HEK293 (cell line): ENCODE measurements around the gene PPRC1.

Experiments used
- KLF7 ChIP-seq: fragments of 450-650 bp; formaldehyde crosslinking; IDR thresholded peaks from 2 replicates; pipeline ENCODE4 v1.5.1; 2016; ENCODE audit warnings: missing biosample characterization, missing genetic modification characterization, borderline replicate concordance
- SP2 ChIP-seq: fragments of 450-650 bp; formaldehyde crosslinking; IDR thresholded peaks from 2 replicates; pipeline ENCODE4 v1.5.1; 2016; ENCODE audit warnings: missing biosample characterization, missing genetic modification characterization
- TRIM28 ChIP-seq: IDR thresholded peaks from 2 replicates; pipeline ENCODE4 v1.6.1; 2011; ENCODE audit warnings: low read length, control low read depth, borderline replicate concordance
- WT1 ChIP-seq: fragments of 450-650 bp; formaldehyde crosslinking; IDR thresholded peaks from 2 replicates; pipeline ENCODE4 v1.5.1; 2016; ENCODE audit warnings: missing biosample characterization, missing genetic modification characterization
- YY1 ChIP-seq: fragments of 450-650 bp; formaldehyde crosslinking; IDR thresholded peaks from 2 replicates; pipeline ENCODE4 v1.5.1; 2018; ENCODE audit warnings: missing biosample characterization, missing genetic modification characterization
- ZNF335 ChIP-seq: fragments of 450-650 bp; formaldehyde crosslinking; conservative IDR thresholded peaks from 2 replicates; pipeline ENCODE4 v1.5.1; 2016; ENCODE audit warnings: missing biosample characterization, missing genetic modification characterization
- ZNF341 ChIP-seq: fragments of 450-650 bp; formaldehyde crosslinking; IDR thresholded peaks from 2 replicates; pipeline ENCODE4; 2016; ENCODE audit warnings: low read depth, missing biosample characterization, missing genetic modification characterization
- ZNF366 ChIP-seq: fragments of 450-650 bp; formaldehyde crosslinking; conservative IDR thresholded peaks from 2 replicates; pipeline ENCODE4 v1.5.1; 2016; ENCODE audit warnings: missing biosample characterization, missing genetic modification characterization
- ZNF624 ChIP-seq: fragments of 450-650 bp; formaldehyde crosslinking; IDR thresholded peaks from 2 replicates; pipeline ENCODE4 v1.5.1; 2017; ENCODE audit warnings: missing biosample characterization, missing genetic modification characterization
- ZNF654 ChIP-seq: fragments of 450-650 bp; formaldehyde crosslinking; IDR thresholded peaks from 2 replicates; pipeline ENCODE4 v1.5.1; 2016; ENCODE audit warnings: low read depth, missing biosample characterization, missing genetic modification characterization
- ZNF785 ChIP-seq: fragments of 450-650 bp; formaldehyde crosslinking; IDR thresholded peaks from 2 replicates; pipeline ENCODE4 v1.5.1; 2016; ENCODE audit warnings: missing biosample characterization, missing genetic modification characterization
- ZNF792 ChIP-seq: fragments of 450-650 bp; formaldehyde crosslinking; IDR thresholded peaks from 2 replicates; pipeline ENCODE4 v1.5.1; 2016; ENCODE audit warnings: missing biosample characterization, missing genetic modification characterization
- TF ChIP-seq, protein P1 (sequence below): fragments of 450-650 bp; formaldehyde crosslinking; IDR thresholded peaks from 2 replicates; pipeline ENCODE4 v1.5.1; 2016; ENCODE audit warnings: missing biosample characterization, missing genetic modification characterization
- TF ChIP-seq, protein P2 (sequence below): fragments of 450-650 bp; formaldehyde crosslinking; IDR thresholded peaks from 2 replicates; pipeline ENCODE4 v1.5.1; 2016; ENCODE audit warnings: missing biosample characterization, missing genetic modification characterization
- TF ChIP-seq, protein P3 (sequence below): sonication (generic); formaldehyde crosslinking; IDR thresholded peaks from 2 replicates; pipeline ENCODE4 v1.8.1; 2022; ENCODE audit warnings: mild to moderate bottlenecking, moderate library complexity, missing genetic modification reagents
- TF ChIP-seq, protein P4 (sequence below): fragments of 450-650 bp; formaldehyde crosslinking; IDR thresholded peaks from 2 replicates; pipeline ENCODE4 v1.5.1; 2016; ENCODE audit warnings: missing biosample characterization, missing genetic modification characterization
- TF ChIP-seq, protein P5 (sequence below): fragments of 450-650 bp; formaldehyde crosslinking; IDR thresholded peaks from 2 replicates; pipeline ENCODE4 v1.5.1; 2016; ENCODE audit warnings: missing biosample characterization, missing genetic modification characterization
- TF ChIP-seq, protein P6 (sequence below): fragments of 450-650 bp; formaldehyde crosslinking; IDR thresholded peaks from 2 replicates; pipeline ENCODE4 v1.5.1; 2016; ENCODE audit warnings: missing biosample characterization, missing genetic modification characterization, low read depth
- TF ChIP-seq, protein P7 (sequence below): fragments of 450-650 bp; formaldehyde crosslinking; IDR thresholded peaks from 2 replicates; pipeline ENCODE4 v1.5.1; 2016; ENCODE audit warnings: missing biosample characterization, missing genetic modification characterization

The PPRC1 gene

DNA sequence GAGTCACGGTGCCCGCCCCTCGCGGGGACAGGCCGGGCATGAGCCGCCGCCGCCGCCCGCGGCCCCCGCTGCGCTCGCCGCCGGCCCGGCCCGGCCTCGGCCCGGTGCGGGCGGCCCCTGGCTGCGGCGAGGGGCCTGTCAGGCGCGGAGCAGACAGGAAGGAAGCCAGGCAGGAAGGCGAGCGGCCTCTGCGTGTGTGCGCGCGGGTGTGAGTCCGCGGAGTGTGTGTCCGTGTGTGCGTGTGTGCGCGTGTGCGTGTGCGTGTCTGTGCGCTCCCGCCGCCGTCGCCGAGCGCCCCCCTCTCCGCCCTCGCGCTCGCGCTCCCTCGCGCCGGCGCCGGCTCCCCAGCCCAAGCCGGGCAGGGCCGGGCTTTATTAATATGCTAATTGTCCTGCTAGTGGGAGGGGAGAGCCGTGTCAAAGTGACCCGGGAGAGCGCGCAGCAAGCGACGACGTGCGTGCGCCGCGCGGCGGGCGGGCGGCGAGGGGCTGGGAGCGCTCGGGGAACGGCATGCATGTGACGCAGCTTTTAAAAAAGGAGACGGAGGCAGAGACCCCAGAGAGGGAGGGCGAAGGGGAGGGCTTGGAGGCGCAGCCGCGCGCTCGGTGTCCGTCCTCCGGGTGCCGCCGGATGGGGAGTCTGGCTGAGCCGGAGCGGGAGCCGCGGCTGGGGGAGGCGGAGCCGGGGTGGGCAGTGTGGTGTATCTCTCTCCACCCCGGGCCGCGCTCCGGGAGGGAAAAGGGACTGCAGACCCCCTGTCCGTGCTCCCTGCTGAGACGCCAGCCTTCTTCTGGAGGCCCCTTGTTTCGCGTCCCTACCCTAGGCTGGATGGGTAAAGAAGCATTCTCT lies 12.5 kb upstream of the PPRC1 start, which contains the start of gene LDB1 (continued):
- TF ChIP-seq, protein P1, sequence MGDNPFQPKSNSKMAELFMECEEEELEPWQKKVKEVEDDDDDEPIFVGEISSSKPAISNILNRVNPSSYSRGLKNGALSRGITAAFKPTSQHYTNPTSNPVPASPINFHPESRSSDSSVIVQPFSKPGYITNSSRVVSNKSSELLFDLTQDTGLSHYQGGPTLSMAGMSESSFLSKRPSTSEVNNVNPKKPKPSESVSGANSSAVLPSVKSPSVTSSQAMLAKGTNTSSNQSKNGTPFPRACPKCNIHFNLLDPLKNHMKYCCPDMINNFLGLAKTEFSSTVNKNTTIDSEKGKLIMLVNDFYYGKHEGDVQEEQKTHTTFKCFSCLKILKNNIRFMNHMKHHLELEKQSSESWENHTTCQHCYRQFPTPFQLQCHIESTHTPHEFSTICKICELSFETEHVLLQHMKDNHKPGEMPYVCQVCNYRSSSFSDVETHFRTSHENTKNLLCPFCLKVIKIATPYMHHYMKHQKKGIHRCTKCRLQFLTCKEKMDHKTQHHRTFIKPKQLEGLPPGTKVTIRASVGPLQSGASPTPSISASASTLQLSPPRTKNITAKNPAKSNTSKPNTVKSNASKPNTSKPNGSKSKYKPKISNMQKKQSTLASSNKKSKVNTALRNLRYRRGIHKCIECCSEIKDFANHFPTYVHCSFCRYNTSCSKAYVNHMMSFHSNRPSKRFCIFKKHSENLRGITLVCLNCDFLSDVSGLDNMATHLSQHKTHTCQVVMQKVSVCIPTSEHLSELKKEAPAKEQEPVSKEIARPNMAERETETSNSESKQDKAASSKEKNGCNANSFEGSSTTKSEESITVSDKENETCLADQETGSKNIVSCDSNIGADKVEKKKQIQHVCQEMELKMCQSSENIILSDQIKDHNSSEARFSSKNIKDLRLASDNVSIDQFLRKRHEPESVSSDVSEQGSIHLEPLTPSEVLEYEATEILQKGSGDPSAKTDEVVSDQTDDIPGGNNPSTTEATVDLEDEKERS (tag by site-specific recombination): no peak
- TF ChIP-seq ZNF654 (tag by site-specific recombination): no peak
- TF ChIP-seq, protein P2, sequence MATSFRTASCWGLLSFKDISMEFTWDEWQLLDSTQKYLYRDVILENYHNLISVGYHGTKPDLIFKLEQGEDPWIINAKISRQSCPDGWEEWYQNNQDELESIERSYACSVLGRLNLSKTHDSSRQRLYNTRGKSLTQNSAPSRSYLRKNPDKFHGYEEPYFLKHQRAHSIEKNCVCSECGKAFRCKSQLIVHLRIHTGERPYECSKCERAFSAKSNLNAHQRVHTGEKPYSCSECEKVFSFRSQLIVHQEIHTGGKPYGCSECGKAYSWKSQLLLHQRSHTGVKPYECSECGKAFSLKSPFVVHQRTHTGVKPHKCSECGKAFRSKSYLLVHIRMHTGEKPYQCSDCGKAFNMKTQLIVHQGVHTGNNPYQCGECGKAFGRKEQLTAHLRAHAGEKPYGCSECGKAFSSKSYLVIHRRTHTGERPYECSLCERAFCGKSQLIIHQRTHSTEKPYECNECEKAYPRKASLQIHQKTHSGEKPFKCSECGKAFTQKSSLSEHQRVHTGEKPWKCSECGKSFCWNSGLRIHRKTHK (tag by site-specific recombination): no peak
- TF ChIP-seq, protein P3, sequence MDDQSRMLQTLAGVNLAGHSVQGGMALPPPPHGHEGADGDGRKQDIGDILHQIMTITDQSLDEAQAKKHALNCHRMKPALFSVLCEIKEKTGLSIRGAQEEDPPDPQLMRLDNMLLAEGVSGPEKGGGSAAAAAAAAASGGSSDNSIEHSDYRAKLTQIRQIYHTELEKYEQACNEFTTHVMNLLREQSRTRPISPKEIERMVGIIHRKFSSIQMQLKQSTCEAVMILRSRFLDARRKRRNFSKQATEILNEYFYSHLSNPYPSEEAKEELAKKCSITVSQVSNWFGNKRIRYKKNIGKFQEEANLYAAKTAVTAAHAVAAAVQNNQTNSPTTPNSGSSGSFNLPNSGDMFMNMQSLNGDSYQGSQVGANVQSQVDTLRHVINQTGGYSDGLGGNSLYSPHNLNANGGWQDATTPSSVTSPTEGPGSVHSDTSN (CRISPR knock-in tag): no peak
- TF ChIP-seq KLF7 (tag by site-specific recombination): no peak
- no peak for TF ChIP-seq TRIM28
- TF ChIP-seq SP2: peak; percentile 85
- peak; percentile 72 for TF ChIP-seq WT1 (tag by site-specific recombination)
- TF ChIP-seq ZNF366 (tag by site-specific recombination): no peak
- peak; percentile 56 for TF ChIP-seq ZNF335 (tag by site-specific recombination)
- no peak for TF ChIP-seq ZNF785
- TF ChIP-seq, protein P4, sequence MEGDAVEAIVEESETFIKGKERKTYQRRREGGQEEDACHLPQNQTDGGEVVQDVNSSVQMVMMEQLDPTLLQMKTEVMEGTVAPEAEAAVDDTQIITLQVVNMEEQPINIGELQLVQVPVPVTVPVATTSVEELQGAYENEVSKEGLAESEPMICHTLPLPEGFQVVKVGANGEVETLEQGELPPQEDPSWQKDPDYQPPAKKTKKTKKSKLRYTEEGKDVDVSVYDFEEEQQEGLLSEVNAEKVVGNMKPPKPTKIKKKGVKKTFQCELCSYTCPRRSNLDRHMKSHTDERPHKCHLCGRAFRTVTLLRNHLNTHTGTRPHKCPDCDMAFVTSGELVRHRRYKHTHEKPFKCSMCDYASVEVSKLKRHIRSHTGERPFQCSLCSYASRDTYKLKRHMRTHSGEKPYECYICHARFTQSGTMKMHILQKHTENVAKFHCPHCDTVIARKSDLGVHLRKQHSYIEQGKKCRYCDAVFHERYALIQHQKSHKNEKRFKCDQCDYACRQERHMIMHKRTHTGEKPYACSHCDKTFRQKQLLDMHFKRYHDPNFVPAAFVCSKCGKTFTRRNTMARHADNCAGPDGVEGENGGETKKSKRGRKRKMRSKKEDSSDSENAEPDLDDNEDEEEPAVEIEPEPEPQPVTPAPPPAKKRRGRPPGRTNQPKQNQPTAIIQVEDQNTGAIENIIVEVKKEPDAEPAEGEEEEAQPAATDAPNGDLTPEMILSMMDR (tag by site-specific recombination): no peak; the same call in 1 of the 2 replicates
- TF ChIP-seq, protein P5, sequence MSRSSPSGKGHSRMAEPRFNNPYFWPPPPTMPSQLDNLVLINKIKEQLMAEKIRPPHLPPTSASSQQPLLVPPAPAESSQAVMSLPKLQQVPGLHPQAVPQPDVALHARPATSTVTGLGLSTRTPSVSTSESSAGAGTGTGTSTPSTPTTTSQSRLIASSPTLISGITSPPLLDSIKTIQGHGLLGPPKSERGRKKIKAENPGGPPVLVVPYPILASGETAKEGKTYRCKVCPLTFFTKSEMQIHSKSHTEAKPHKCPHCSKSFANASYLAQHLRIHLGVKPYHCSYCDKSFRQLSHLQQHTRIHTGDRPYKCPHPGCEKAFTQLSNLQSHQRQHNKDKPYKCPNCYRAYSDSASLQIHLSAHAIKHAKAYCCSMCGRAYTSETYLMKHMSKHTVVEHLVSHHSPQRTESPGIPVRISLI (tag by site-specific recombination): no peak
- no peak for TF ChIP-seq ZNF792 (tag by site-specific recombination)
- TF ChIP-seq ZNF341: peak; percentile 91
- no peak for TF ChIP-seq YY1
- TF ChIP-seq ZNF624 (tag by site-specific recombination): no peak
- TF ChIP-seq, protein P6, sequence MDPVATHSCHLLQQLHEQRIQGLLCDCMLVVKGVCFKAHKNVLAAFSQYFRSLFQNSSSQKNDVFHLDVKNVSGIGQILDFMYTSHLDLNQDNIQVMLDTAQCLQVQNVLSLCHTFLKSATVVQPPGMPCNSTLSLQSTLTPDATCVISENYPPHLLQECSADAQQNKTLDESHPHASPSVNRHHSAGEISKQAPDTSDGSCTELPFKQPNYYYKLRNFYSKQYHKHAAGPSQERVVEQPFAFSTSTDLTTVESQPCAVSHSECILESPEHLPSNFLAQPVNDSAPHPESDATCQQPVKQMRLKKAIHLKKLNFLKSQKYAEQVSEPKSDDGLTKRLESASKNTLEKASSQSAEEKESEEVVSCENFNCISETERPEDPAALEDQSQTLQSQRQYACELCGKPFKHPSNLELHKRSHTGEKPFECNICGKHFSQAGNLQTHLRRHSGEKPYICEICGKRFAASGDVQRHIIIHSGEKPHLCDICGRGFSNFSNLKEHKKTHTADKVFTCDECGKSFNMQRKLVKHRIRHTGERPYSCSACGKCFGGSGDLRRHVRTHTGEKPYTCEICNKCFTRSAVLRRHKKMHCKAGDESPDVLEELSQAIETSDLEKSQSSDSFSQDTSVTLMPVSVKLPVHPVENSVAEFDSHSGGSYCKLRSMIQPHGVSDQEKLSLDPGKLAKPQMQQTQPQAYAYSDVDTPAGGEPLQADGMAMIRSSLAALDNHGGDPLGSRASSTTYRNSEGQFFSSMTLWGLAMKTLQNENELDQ (tag by site-specific recombination): no peak
- TF ChIP-seq, protein P7, sequence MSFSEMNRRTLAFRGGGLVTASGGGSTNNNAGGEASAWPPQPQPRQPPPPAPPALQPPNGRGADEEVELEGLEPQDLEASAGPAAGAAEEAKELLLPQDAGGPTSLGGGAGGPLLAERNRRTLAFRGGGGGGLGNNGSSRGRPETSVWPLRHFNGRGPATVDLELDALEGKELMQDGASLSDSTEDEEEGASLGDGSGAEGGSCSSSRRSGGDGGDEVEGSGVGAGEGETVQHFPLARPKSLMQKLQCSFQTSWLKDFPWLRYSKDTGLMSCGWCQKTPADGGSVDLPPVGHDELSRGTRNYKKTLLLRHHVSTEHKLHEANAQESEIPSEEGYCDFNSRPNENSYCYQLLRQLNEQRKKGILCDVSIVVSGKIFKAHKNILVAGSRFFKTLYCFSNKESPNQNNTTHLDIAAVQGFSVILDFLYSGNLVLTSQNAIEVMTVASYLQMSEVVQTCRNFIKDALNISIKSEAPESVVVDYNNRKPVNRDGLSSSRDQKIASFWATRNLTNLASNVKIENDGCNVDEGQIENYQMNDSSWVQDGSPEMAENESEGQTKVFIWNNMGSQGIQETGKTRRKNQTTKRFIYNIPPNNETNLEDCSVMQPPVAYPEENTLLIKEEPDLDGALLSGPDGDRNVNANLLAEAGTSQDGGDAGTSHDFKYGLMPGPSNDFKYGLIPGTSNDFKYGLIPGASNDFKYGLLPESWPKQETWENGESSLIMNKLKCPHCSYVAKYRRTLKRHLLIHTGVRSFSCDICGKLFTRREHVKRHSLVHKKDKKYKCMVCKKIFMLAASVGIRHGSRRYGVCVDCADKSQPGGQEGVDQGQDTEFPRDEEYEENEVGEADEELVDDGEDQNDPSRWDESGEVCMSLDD: peak; percentile 66
